ENCODE measurements around the gene CTTNBP2. TPM values are rescaled to one million over a fixed set of nuclear protein-coding genes. Genes with fewer than 3 reads are reported as not detected.

CTTNBP2 gene
- total and polyA plus RNA-seq, 5 donors from 2014 or later, result not detected

DNA sequence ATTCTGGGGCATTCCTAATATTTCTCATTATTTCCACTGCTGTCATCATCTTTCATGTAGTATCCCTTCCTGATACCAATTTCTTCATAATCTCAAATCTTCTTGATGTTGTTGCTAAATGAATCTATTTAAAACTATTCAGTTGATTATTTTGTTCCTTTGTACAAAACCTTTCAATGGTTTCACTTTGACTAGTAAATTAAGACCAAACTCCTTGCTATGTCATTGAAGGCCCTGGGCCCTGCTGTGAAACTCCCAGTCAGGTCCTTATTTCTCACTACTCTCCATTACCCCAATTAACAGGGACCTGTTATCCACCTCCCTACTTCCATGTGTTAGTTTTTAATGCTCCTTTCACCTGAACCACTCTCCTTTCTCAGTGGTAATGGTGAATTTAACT lies 97.0 kb downstream of the CTTNBP2 start:
- ATAC-seq (ENCODE audit: low read depth in 2 of 2) (no peak), DNase-seq (no peak)
- Mint-ChIP-seq H3K27ac (no peak overlapping the region), H3K4me1 (peaks cover 0 to 4% (median 0%) of the 10 kb centered on the region in 4 donors), H3K27me3 (peaks cover 6% of the 10 kb centered on the region), H3K9me3 (peaks cover 0 to 2% (median 0%) of the 10 kb centered on the region in 7 donors), H3K36me3 (no peaks in the 10 kb centered on the region), H3K4me3 (no peak overlapping the region)
- Histone ChIP-seq H3K9me3 (ENCODE audit: control insufficient read depth in 2 of 2, low read length in 2 of 2) (no peaks in the 10 kb centered on the region), H3K27ac (ENCODE audit: insufficient read depth, low read length, poor library complexity, severe bottlenecking) (no peak overlapping the region), H3K4me1 (ENCODE audit: control insufficient read depth, insufficient read depth, low read length, poor library complexity, severe bottlenecking) (no peaks in the 10 kb centered on the region), H3K4me3 (ENCODE audit: low read depth, low read length) (no peak overlapping the region), H3K36me3 (ENCODE audit: control insufficient read depth, insufficient read depth, low read length) (no peaks in the 10 kb centered on the region), H3K27me3 (ENCODE audit: control insufficient read depth, insufficient read depth, low read length) (no peaks in the 10 kb centered on the region)

DNA sequence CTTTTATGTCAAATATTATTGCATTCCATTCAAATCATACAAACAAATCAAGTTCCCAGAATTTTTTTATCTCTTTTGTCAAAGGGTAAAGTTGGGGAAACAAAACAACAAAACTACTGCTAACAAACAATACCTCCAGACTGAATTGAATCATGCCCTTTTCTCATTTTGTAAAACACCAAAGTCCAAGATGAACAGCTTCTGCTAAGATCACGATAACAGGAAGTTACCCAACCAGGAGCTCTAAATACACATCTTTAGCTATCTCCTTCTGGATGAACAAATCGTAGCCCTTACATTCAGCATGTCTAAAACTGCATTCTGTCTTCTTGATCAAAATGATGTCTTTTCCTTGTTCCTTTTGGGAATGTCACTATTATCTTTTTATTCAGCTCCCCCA lies 97.4 kb downstream of the CTTNBP2 start:
- Histone ChIP-seq H3K36me3 (ENCODE audit: control insufficient read depth, insufficient read depth, low read length) (no peaks in the 10 kb centered on the region), H3K4me1 (ENCODE audit: control insufficient read depth, insufficient read depth, low read length, poor library complexity, severe bottlenecking) (no peaks in the 10 kb centered on the region), H3K27ac (ENCODE audit: insufficient read depth, low read length, poor library complexity, severe bottlenecking) (no peak overlapping the region), H3K27me3 (ENCODE audit: control insufficient read depth, insufficient read depth, low read length) (no peaks in the 10 kb centered on the region), H3K4me3 (ENCODE audit: low read depth, low read length) (no peak overlapping the region), H3K9me3 (ENCODE audit: control insufficient read depth in 2 of 2, low read length in 2 of 2) (no peaks in the 10 kb centered on the region)
- H3K36me3 Mint-ChIP-seq, result no peaks in the 10 kb centered on the region
- H3K27ac Mint-ChIP-seq, result no peak overlapping the region
- no peak for ATAC-seq (ENCODE audit: low read depth in 2 of 2)
- no peak for DNase-seq
- H3K4me1 Mint-ChIP-seq, result peaks cover 0 to 4% (median 0%) of the 10 kb centered on the region in 4 donors
- H3K9me3 Mint-ChIP-seq, result peaks cover 0 to 2% (median 0%) of the 10 kb centered on the region in 7 donors
- H3K27me3 Mint-ChIP-seq, result peaks cover 6% of the 10 kb centered on the region
- H3K4me3 Mint-ChIP-seq, result no peak overlapping the region

DNA sequence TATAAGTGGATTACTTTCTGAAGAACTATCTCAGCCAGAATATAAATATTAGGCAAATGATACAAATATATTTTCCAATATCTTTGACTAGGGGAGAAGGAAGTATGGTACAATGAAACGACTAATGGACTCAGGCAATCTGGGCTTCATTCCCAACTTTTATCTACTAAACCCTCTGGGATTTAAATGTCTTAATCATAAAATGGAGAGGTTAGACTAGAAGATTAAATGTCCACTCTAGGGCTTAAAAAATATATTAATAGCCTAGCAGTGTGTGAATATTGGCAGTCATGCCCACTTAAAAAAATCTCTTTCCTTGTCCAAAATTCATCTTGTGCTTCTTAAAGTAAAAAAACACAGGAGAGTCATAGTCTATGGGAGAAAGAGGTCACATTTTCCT lies 98.3 kb downstream of the CTTNBP2 start:
- no peak overlapping the region for H3K4me3 Mint-ChIP-seq
- no peak for ATAC-seq (ENCODE audit: low read depth in 2 of 2)
- no peak overlapping the region for H3K27ac ChIP-seq (ENCODE audit: insufficient read depth, low read length, poor library complexity, severe bottlenecking)
- no peaks in the 10 kb centered on the region for H3K36me3 Mint-ChIP-seq
- no peaks in the 10 kb centered on the region for H3K36me3 ChIP-seq (ENCODE audit: control insufficient read depth, insufficient read depth, low read length)
- H3K27ac Mint-ChIP-seq, result no peak overlapping the region
- peaks cover 0 to 2% (median 0%) of the 10 kb centered on the region in 7 donors for H3K9me3 Mint-ChIP-seq
- no peaks in the 10 kb centered on the region for H3K4me1 ChIP-seq (ENCODE audit: control insufficient read depth, insufficient read depth, low read length, poor library complexity, severe bottlenecking)
- no peaks in the 10 kb centered on the region for H3K27me3 ChIP-seq (ENCODE audit: control insufficient read depth, insufficient read depth, low read length)
- no peak overlapping the region for H3K4me3 ChIP-seq (ENCODE audit: low read depth, low read length)
- H3K4me1 Mint-ChIP-seq, result peaks cover 0 to 4% (median 0%) of the 10 kb centered on the region in 4 donors
- no peak for DNase-seq
- H3K9me3 ChIP-seq (ENCODE audit: control insufficient read depth in 2 of 2, low read length in 2 of 2), result no peaks in the 10 kb centered on the region
- H3K27me3 Mint-ChIP-seq, result peaks cover 6% of the 10 kb centered on the region

DNA sequence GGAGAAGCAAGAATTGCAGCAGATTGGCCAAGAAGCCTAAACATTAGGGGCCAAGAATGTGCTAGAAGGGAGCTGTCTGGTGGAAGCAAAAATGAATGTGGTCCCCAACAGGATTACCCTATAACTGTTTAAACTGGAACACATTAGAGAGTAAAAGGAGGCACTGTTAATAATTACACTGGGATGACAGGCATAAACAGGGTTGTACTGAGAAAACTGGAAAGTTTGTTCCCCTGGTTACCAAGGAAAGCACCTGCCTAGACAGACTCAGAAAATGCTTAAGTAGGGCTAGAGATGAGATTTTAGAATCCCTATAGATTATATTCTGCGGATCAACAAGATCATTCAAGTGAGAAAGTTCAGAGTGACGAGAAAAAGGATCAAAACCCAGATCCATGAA lies 100.8 kb downstream of the CTTNBP2 start:
- no peak overlapping the region for H3K27ac ChIP-seq (ENCODE audit: insufficient read depth, low read length, poor library complexity, severe bottlenecking)
- Mint-ChIP-seq H3K36me3 (no peaks in the 10 kb centered on the region), H3K27me3 (peaks cover 6% of the 10 kb centered on the region), H3K4me1 (peaks cover 0 to 4% (median 0%) of the 10 kb centered on the region in 4 donors), H3K27ac (no peak overlapping the region), H3K9me3 (peaks cover 0 to 2% (median 0%) of the 10 kb centered on the region in 7 donors), H3K4me3 (no peak overlapping the region)
- H3K27me3 ChIP-seq (ENCODE audit: control insufficient read depth, insufficient read depth, low read length), result no peaks in the 10 kb centered on the region
- H3K4me1 ChIP-seq (ENCODE audit: control insufficient read depth, insufficient read depth, low read length, poor library complexity, severe bottlenecking), result no peaks in the 10 kb centered on the region
- H3K9me3 ChIP-seq (ENCODE audit: control insufficient read depth in 2 of 2, low read length in 2 of 2), result no peaks in the 10 kb centered on the region
- H3K36me3 ChIP-seq (ENCODE audit: control insufficient read depth, insufficient read depth, low read length), result no peaks in the 10 kb centered on the region
- DNase-seq (no peak), ATAC-seq (ENCODE audit: low read depth in 2 of 2) (no peak)
- no peak overlapping the region for H3K4me3 ChIP-seq (ENCODE audit: low read depth, low read length)

DNA sequence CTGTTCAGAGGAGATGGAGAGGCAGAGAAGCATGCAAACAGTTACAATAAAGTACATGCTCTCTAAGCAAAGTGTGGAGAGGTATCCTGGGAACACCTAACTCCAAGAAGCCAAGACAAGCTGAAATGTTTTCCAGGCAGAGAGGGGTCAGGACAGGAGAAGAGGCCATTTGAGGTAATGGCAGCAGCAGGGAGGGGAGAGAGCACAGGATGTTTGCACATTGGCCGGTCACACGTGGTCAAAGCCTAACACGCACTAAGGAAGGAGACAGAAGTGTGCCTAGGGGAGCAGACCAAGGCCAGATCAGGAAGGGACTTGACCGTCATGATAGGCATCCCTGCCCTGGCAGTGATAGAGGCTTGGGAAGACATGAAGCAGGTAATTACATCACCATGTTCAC lies 101.5 kb downstream of the CTTNBP2 start:
- H3K36me3 Mint-ChIP-seq, result no peaks in the 10 kb centered on the region
- Histone ChIP-seq H3K4me3 (ENCODE audit: low read depth, low read length) (no peak overlapping the region), H3K27ac (ENCODE audit: insufficient read depth, low read length, poor library complexity, severe bottlenecking) (no peak overlapping the region), H3K9me3 (ENCODE audit: control insufficient read depth in 2 of 2, low read length in 2 of 2) (no peaks in the 10 kb centered on the region), H3K36me3 (ENCODE audit: control insufficient read depth, insufficient read depth, low read length) (no peaks in the 10 kb centered on the region), H3K27me3 (ENCODE audit: control insufficient read depth, insufficient read depth, low read length) (no peaks in the 10 kb centered on the region), H3K4me1 (ENCODE audit: control insufficient read depth, insufficient read depth, low read length, poor library complexity, severe bottlenecking) (no peaks in the 10 kb centered on the region)
- peaks cover 0 to 2% (median 0%) of the 10 kb centered on the region in 7 donors for H3K9me3 Mint-ChIP-seq
- peaks cover 0 to 4% (median 0%) of the 10 kb centered on the region in 4 donors for H3K4me1 Mint-ChIP-seq
- no peak overlapping the region for H3K27ac Mint-ChIP-seq
- H3K27me3 Mint-ChIP-seq, result peaks cover 6% of the 10 kb centered on the region
- no peak for ATAC-seq (ENCODE audit: low read depth in 2 of 2)
- DNase-seq, result no peak
- H3K4me3 Mint-ChIP-seq, result no peak overlapping the region

DNA sequence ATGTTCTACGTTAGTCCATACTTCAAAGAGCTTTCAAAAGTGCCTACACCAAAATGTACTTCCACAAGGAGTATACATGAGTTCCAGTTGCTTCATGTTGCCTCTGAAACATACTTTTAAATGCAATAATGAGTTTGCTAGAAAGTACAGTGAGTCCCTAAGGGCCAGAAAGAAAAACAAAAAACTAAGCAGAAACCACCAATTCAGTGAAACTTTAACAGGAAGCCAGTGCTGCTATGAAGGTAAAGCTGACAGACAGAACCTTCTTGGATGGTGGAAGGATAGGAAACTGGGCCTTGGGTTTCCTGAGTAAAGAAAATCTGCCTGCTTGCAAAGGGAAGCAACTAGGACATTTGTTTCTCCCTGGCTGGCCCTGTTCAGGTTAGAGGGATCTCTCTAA lies 104.2 kb downstream of the CTTNBP2 start:
- Histone ChIP-seq H3K27me3 (ENCODE audit: control insufficient read depth, insufficient read depth, low read length) (no peaks in the 10 kb centered on the region), H3K4me1 (ENCODE audit: control insufficient read depth, insufficient read depth, low read length, poor library complexity, severe bottlenecking) (no peaks in the 10 kb centered on the region), H3K36me3 (ENCODE audit: control insufficient read depth, insufficient read depth, low read length) (no peaks in the 10 kb centered on the region), H3K4me3 (ENCODE audit: low read depth, low read length) (no peak overlapping the region), H3K9me3 (ENCODE audit: control insufficient read depth in 2 of 2, low read length in 2 of 2) (no peaks in the 10 kb centered on the region), H3K27ac (ENCODE audit: insufficient read depth, low read length, poor library complexity, severe bottlenecking) (no peak overlapping the region)
- no peak for ATAC-seq (ENCODE audit: low read depth in 2 of 2)
- Mint-ChIP-seq H3K4me3 (no peak overlapping the region), H3K4me1 (peaks cover 0 to 4% (median 0%) of the 10 kb centered on the region in 4 donors), H3K27ac (no peak overlapping the region), H3K36me3 (no peaks in the 10 kb centered on the region), H3K9me3 (peaks cover 0 to 5% (median 2%) of the 10 kb centered on the region in 7 donors), H3K27me3 (peaks cover 9% of the 10 kb centered on the region)
- DNase-seq, result no peak

DNA sequence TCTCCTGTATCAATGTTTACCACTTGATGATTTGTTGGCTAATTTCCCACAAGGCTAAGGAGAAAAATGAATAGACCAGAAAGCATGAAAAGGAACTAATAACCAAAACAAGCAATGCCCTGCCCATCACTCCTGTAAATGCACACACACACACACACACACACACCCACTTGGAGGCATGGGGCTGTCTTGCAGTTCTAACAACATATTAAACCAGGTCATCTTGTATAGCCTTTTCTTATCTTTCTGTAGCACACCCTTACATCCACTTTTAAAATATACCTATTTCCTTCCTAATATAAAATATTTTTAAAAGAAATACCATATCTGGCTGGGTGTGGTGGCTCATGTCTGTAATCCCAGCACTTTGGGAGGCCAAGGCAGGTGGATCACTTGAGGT lies 105.3 kb downstream of the CTTNBP2 start:
- H3K4me3 Mint-ChIP-seq, result no peak overlapping the region
- peaks cover 9% of the 10 kb centered on the region for H3K27me3 Mint-ChIP-seq
- Histone ChIP-seq H3K27ac (ENCODE audit: insufficient read depth, low read length, poor library complexity, severe bottlenecking) (no peak overlapping the region), H3K27me3 (ENCODE audit: control insufficient read depth, insufficient read depth, low read length) (no peaks in the 10 kb centered on the region), H3K36me3 (ENCODE audit: control insufficient read depth, insufficient read depth, low read length) (no peaks in the 10 kb centered on the region), H3K9me3 (ENCODE audit: control insufficient read depth in 2 of 2, low read length in 2 of 2) (no peaks in the 10 kb centered on the region), H3K4me3 (ENCODE audit: low read depth, low read length) (no peak overlapping the region), H3K4me1 (ENCODE audit: control insufficient read depth, insufficient read depth, low read length, poor library complexity, severe bottlenecking) (no peaks in the 10 kb centered on the region)
- H3K36me3 Mint-ChIP-seq, result no peaks in the 10 kb centered on the region
- DNase-seq (no peak), ATAC-seq (ENCODE audit: low read depth in 2 of 2) (no peak)
- H3K4me1 Mint-ChIP-seq, result peaks cover 0 to 4% (median 0%) of the 10 kb centered on the region in 4 donors
- no peak overlapping the region for H3K27ac Mint-ChIP-seq
- peaks cover 0 to 5% (median 2%) of the 10 kb centered on the region in 7 donors for H3K9me3 Mint-ChIP-seq

DNA sequence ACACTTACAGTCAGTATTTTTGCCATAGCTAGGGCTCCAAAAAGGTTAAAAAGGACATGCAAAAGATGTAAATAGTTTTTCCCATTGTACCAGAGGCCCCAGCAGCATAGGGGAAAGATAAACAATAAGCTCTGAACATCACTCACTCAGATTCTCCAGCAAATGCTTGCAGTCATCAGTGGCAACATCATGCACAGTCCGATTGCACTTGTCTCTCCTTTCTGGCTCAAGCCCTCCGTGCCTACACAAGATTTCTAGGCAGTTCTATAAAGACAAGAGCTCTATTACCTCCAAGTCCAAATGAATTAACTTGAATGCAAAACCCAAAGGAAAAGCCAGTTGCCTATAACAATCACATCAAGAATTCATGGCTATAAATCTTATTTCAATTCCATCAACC lies 106.3 kb downstream of the CTTNBP2 start:
- Mint-ChIP-seq H3K4me3 (no peak overlapping the region), H3K27me3 (peaks cover 9% of the 10 kb centered on the region), H3K4me1 (no peaks in the 10 kb centered on the region), H3K36me3 (no peaks in the 10 kb centered on the region), H3K27ac (no peak overlapping the region), H3K9me3 (peaks cover 0 to 5% (median 3%) of the 10 kb centered on the region in 7 donors)
- Histone ChIP-seq H3K4me3 (ENCODE audit: low read depth, low read length) (no peak overlapping the region), H3K27ac (ENCODE audit: insufficient read depth, low read length, poor library complexity, severe bottlenecking) (no peak overlapping the region), H3K9me3 (ENCODE audit: control insufficient read depth in 2 of 2, low read length in 2 of 2) (no peaks in the 10 kb centered on the region), H3K27me3 (ENCODE audit: control insufficient read depth, insufficient read depth, low read length) (no peaks in the 10 kb centered on the region), H3K36me3 (ENCODE audit: control insufficient read depth, insufficient read depth, low read length) (no peaks in the 10 kb centered on the region), H3K4me1 (ENCODE audit: control insufficient read depth, insufficient read depth, low read length, poor library complexity, severe bottlenecking) (no peaks in the 10 kb centered on the region)
- DNase-seq (no peak), ATAC-seq (ENCODE audit: low read depth in 2 of 2) (no peak)

Data from CD4-positive, CD25-positive, alpha-beta regulatory T cell (primary cell).